H9 (cell line): ENCODE data around the gene KBTBD2. TPM values are rescaled to one million over a fixed set of nuclear protein-coding genes. Genes with fewer than 3 reads are reported as not detected.

Experiments used
- DNase-seq: peaks from one replicate; pipeline ENCODE4 v3.0.0-alpha.2; 2017
- H2AFZ ChIP-seq: one replicate; pipeline ENCODE4 v1.6.1; 2013; ENCODE audit warnings: mild to moderate bottlenecking, low read length, control low read depth, moderate library complexity
- H2AK5ac ChIP-seq: 2 replicates; pipeline ENCODE4 v1.6.1; 2013; ENCODE audit warnings: low read length, control low read depth, mixed read lengths; ENCODE audit not compliant: insufficient read length
- H2BK120ac ChIP-seq: one replicate; pipeline ENCODE4 v1.6.1; 2013; ENCODE audit warnings: low read depth, mild to moderate bottlenecking, low read length, control low read depth, inconsistent platforms; ENCODE audit not compliant: poor library complexity, severe bottlenecking
- H2BK12ac ChIP-seq: 2 replicates; pipeline ENCODE4 v1.6.1; 2013; ENCODE audit warnings: low read length, control low read depth, mixed read lengths, low read depth; ENCODE audit not compliant: insufficient read length
- H2BK15ac ChIP-seq: 2 replicates; pipeline ENCODE4 v1.6.1; 2013; ENCODE audit warnings: low read depth, low read length, control low read depth
- H2BK20ac ChIP-seq: one replicate; pipeline ENCODE4 v1.6.1; 2013; ENCODE audit warnings: low read depth, mild to moderate bottlenecking, low read length, control low read depth, inconsistent platforms; ENCODE audit not compliant: poor library complexity, severe bottlenecking
- H2BK5ac ChIP-seq: 2 replicates; pipeline ENCODE4 v1.6.1; 2013; ENCODE audit warnings: low read length, control low read depth, mixed read lengths; ENCODE audit not compliant: insufficient read length
- H3K14ac ChIP-seq: 2 replicates; pipeline ENCODE4 v1.6.1; 2013; ENCODE audit warnings: low read length, control low read depth; ENCODE audit not compliant: insufficient read depth
- H3K18ac ChIP-seq: 2 replicates; pipeline ENCODE4 v1.6.1; 2013; ENCODE audit warnings: low read depth, mild to moderate bottlenecking, mixed read lengths, low read length, control low read depth; ENCODE audit not compliant: insufficient read length
- H3K23ac ChIP-seq: 2 replicates; pipeline ENCODE4 v1.6.1; 2013; ENCODE audit warnings: low read length, control low read depth, mixed read lengths, low read depth; ENCODE audit not compliant: insufficient read length
- H3K23me2 ChIP-seq: 2 replicates; pipeline ENCODE4 v1.6.1; 2013; ENCODE audit warnings: low read depth, mild to moderate bottlenecking, mixed read lengths, low read length, control low read depth; ENCODE audit not compliant: insufficient read length, poor library complexity, severe bottlenecking
- H3K27ac ChIP-seq: 2 replicates; pipeline ENCODE4 v1.5.1; 2013; ENCODE audit warnings: low read length, control low read depth, mixed read lengths, low read depth; ENCODE audit not compliant: insufficient read length
- H3K27me3 ChIP-seq: 2 replicates; pipeline ENCODE4 v1.6.1; 2013; ENCODE audit warnings: low read length, control low read depth, inconsistent platforms; ENCODE audit not compliant: insufficient read depth
- H3K4ac ChIP-seq: 2 replicates; pipeline ENCODE4 v1.6.1; 2013; ENCODE audit warnings: low read depth, mild to moderate bottlenecking, control low read depth, inconsistent platforms, low read length, moderate library complexity
- H3K4me1 ChIP-seq: 2 replicates; pipeline ENCODE4 v1.6.1; 2013; ENCODE audit warnings: low read length, control low read depth, inconsistent platforms; ENCODE audit not compliant: insufficient read depth
- H3K4me2 ChIP-seq: 2 replicates; pipeline ENCODE4 v1.6.1; 2013; ENCODE audit warnings: low read length, control low read depth, mixed read lengths; ENCODE audit not compliant: insufficient read length, insufficient read depth
- H3K56ac ChIP-seq: 2 replicates; pipeline ENCODE4 v1.6.1; 2013; ENCODE audit warnings: low read depth, mild to moderate bottlenecking, mixed read lengths, low read length, control low read depth; ENCODE audit not compliant: insufficient read length
- H3K79me1 ChIP-seq: 2 replicates; pipeline ENCODE4 v1.6.1; 2013; ENCODE audit warnings: low read depth, mild to moderate bottlenecking, moderate library complexity, low read length, control low read depth, inconsistent platforms; ENCODE audit not compliant: insufficient read depth, poor library complexity, severe bottlenecking
- H3K79me2 ChIP-seq: 2 replicates; pipeline ENCODE4 v1.6.1; 2013; ENCODE audit warnings: low read length, control low read depth, inconsistent platforms; ENCODE audit not compliant: insufficient read depth
- H3K9ac ChIP-seq: 2 replicates; pipeline ENCODE4 v1.6.1; 2013; ENCODE audit warnings: low read length, control low read depth, mixed read lengths; ENCODE audit not compliant: insufficient read length; ENCODE audit errors: extremely low read depth
- H3K9me3 ChIP-seq: one replicate; pipeline ENCODE4 v1.6.1; 2013; ENCODE audit warnings: low read depth, low read length, inconsistent platforms; ENCODE audit not compliant: control insufficient read depth
- H3T11ph ChIP-seq: one replicate; pipeline ENCODE4 v1.6.1; 2013; ENCODE audit warnings: mild to moderate bottlenecking, low read length, control low read depth, inconsistent platforms
- H4K20me1 ChIP-seq: one replicate; pipeline ENCODE4 v1.6.1; 2013; ENCODE audit not compliant: control insufficient read depth, insufficient read length, insufficient read depth
- H4K5ac ChIP-seq: 2 replicates; pipeline ENCODE4 v1.6.1; 2013; ENCODE audit warnings: low read depth, mild to moderate bottlenecking, mixed read lengths, low read length, control low read depth; ENCODE audit not compliant: insufficient read length
- H4K8ac ChIP-seq: replicated peaks from 2 replicates; pipeline ENCODE4 v1.6.1; 2013; ENCODE audit warnings: low read length, control low read depth, mixed read lengths, low read depth; ENCODE audit not compliant: insufficient read length
- H4K91ac ChIP-seq: 2 replicates; pipeline ENCODE4 v1.6.1; 2013; ENCODE audit warnings: low read depth, mild to moderate bottlenecking, moderate library complexity, mixed read lengths, low read length, control low read depth; ENCODE audit not compliant: insufficient read length
- H3K27ac Mint-ChIP-seq, 3 experiments: 2 replicates in 2 of 3; 3 replicates in 1 of 3; pipeline ENCODE4 v1.8.0; 2020 to 2021; ENCODE audit warnings: mixed read lengths in 3 of 3, mild to moderate bottlenecking in 1 of 3, moderate library complexity in 1 of 3
- H3K27me3 Mint-ChIP-seq: 2 replicates; pipeline ENCODE4 v1.8.0; 2021; ENCODE audit warnings: low read depth, mild to moderate bottlenecking, moderate library complexity, mixed read lengths
- H3K36me3 Mint-ChIP-seq, 3 experiments: 2 replicates in 2 of 3; 3 replicates in 1 of 3; pipeline ENCODE4 v1.8.0; 2020 to 2021; ENCODE audit warnings: low read depth in 3 of 3, mixed read lengths in 3 of 3; ENCODE audit not compliant: insufficient read depth in 1 of 3
- H3K4me1 Mint-ChIP-seq, 2 experiments: 2 replicates each; pipeline ENCODE4 v1.8.0; 2020; ENCODE audit warnings: mixed read lengths in 2 of 2
- H3K4me3 Mint-ChIP-seq, 2 experiments: 2 replicates in 1 of 2; 3 replicates in 1 of 2; pipeline ENCODE4 v1.8.0; 2020 to 2021; ENCODE audit warnings: mild to moderate bottlenecking in 2 of 2, mixed read lengths in 2 of 2, moderate library complexity in 1 of 2
- H3K9me3 Mint-ChIP-seq, 2 experiments: 2 replicates in 1 of 2; 3 replicates in 1 of 2; pipeline ENCODE4 v1.8.0; 2020; ENCODE audit warnings: mild to moderate bottlenecking in 2 of 2, mixed read lengths in 2 of 2, moderate library complexity in 1 of 2
- WGBS: extraction: QIAGEN DNeasy Blood & Tissue Kit; methylation state at CpG from one replicate; pipeline ENCODE4 v1.1.7; 2013; ENCODE audit warnings: missing lambda C conversion rate, low lambda C conversion rate, mixed read lengths; ENCODE audit not compliant: insufficient read length; ENCODE audit errors: extremely low coverage; 5-methylcytosine and 5-hydroxymethylcytosine counted together
- total RNA-seq: library from RNA; stranded (reverse); gene quantifications from 2 replicates; pipeline ENCODE4 v1.2.1, GENCODE V29; 2021
- TF ChIP-seq, protein P1 (sequence below): fragments of 200-600 bp; sonication (generic); conservative IDR thresholded peaks from 3 replicates; pipeline ENCODE4 v1.8.0; 2021; ENCODE audit warnings: antibody characterized with exemption, mild to moderate bottlenecking

Gene KBTBD2
- total RNA-seq, 1 experiment from 2014 or later, result 34.2 TPM

DNA sequence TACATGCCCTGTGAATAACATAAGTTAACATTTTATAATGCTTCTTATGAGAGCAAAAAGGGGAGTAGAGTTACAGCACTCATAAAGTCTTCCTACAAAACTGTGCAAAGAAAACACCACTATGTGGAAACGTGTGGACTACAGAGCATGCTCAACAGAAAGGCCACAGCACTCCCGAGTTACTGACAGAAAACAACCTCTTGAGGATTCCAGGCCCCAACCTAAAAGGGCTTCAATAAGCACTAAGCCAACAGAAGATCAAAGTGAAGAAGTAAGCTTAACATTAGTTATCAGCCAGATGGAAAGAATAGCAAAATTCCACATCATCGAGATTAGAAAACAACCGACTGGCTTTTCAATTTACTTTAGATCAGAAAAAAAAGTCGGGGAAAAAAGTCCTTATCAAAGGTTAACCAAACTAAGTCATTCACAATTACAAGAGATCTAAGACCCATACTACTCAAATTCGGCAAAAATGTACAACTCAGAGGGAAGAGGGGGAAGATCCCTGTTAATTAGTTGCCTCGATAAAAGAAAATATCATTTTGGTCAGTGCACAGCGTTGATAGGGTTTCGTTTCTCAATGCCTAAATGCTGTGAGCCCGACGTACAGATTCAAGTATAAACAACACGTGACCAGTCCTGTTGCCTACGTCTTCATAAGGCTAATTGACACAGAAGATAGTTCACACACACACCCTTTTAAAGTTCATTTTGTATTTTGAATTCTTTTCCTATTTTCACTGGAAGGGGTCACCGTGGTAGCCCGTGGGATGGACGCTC, 1.4 kb downstream of the KBTBD2 start:
- Mint-ChIP-seq H3K36me3 (no peaks in the 10 kb centered on the region; a peak in 2 of 7 replicates), H3K27ac (peak overlapping the region; percentile 94 to 98 (median 95); a peak in 6 of 7 replicates), H3K9me3 (no peaks in the 10 kb centered on the region; a peak in 2 of 5 replicates), H3K4me3 (peak overlapping the region; percentile 90 to 98), H3K4me1 (peaks cover 29 to 34% of the 10 kb centered on the region in 2 experiments), H3K27me3 (peaks cover 3% of the 10 kb centered on the region)
- peaks cover 11% of the 10 kb centered on the region for H3K23me2 ChIP-seq
- H3K56ac ChIP-seq, result no peak overlapping the region
- no peaks in the 10 kb centered on the region for H3K4me1 ChIP-seq
- H4K91ac ChIP-seq, result no peak overlapping the region
- no peaks in the 10 kb centered on the region for H3K27me3 ChIP-seq
- H3K23ac ChIP-seq, result no peak overlapping the region
- H2BK5ac ChIP-seq, result no peak overlapping the region
- H3K9ac ChIP-seq, result peak overlapping the region; percentile 85
- no peak overlapping the region for H4K5ac ChIP-seq
- no peak overlapping the region for H2BK12ac ChIP-seq
- no peak overlapping the region for H3K4ac ChIP-seq
- no peak overlapping the region for H2AFZ ChIP-seq
- H2BK20ac ChIP-seq, result no peak overlapping the region
- H3K18ac ChIP-seq, result no peak overlapping the region
- no peak overlapping the region for H2AK5ac ChIP-seq
- no peaks in the 10 kb centered on the region for H3K9me3 ChIP-seq
- peak overlapping the region; percentile 65 for H3K27ac ChIP-seq
- H3K14ac ChIP-seq, result no peak overlapping the region
- WGBS, result no CpG with 5 or more reads among the region's 16 CpGs
- DNase-seq, result no peak
- no peak overlapping the region for H3T11ph ChIP-seq
- no peaks in the 10 kb centered on the region for H4K20me1 ChIP-seq
- H3K79me1 ChIP-seq, result peaks cover 5% of the 10 kb centered on the region
- no peak overlapping the region for H2BK120ac ChIP-seq
- TF ChIP-seq, protein P1, sequence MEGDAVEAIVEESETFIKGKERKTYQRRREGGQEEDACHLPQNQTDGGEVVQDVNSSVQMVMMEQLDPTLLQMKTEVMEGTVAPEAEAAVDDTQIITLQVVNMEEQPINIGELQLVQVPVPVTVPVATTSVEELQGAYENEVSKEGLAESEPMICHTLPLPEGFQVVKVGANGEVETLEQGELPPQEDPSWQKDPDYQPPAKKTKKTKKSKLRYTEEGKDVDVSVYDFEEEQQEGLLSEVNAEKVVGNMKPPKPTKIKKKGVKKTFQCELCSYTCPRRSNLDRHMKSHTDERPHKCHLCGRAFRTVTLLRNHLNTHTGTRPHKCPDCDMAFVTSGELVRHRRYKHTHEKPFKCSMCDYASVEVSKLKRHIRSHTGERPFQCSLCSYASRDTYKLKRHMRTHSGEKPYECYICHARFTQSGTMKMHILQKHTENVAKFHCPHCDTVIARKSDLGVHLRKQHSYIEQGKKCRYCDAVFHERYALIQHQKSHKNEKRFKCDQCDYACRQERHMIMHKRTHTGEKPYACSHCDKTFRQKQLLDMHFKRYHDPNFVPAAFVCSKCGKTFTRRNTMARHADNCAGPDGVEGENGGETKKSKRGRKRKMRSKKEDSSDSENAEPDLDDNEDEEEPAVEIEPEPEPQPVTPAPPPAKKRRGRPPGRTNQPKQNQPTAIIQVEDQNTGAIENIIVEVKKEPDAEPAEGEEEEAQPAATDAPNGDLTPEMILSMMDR, result no peak
- no peak overlapping the region for H4K8ac ChIP-seq
- no peak overlapping the region for H2BK15ac ChIP-seq
- peaks cover 30% of the 10 kb centered on the region; the same call in 1 of the 2 replicates for H3K79me2 ChIP-seq
- peak overlapping the region; percentile 88 for H3K4me2 ChIP-seq
